NCI-H345 (cell line): Measurements from ENCODE around the gene TMEM170A.
A peak's percentile ranks its signal among the peaks of the same experiment; 100 is the strongest.
"Not testable (repeated sequence)": the region's sequence is repeated elsewhere in the genome, so short reads cannot be mapped to it uniquely, and the experiment has no call there.

Experiments
- DNase-seq: peaks from one replicate; lab custom pipeline; 2025; lab: John Stamatoyannopoulos, UW

Gene TMEM170A

DNA sequence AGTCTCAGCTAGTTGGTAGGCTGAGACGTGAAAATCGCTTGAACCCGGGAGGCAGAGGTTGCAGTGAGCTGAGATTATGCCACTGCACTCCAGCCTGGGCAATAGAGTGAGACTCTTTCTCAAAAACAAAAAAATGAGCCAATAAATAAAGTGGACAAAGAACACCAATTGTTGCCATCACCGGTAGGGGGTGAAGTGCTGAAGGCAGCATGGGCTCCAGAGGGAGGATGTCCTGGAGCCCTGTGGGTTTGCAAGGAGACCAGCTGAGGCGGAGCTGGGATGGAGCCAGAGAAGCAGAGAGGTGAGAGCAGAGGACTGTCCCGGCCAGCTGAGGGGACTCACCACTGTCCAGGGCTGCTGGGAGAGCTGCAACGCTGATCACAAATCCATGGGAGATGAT is 17.0 kb upstream of the TMEM170A start:
- no peak for DNase-seq

DNA sequence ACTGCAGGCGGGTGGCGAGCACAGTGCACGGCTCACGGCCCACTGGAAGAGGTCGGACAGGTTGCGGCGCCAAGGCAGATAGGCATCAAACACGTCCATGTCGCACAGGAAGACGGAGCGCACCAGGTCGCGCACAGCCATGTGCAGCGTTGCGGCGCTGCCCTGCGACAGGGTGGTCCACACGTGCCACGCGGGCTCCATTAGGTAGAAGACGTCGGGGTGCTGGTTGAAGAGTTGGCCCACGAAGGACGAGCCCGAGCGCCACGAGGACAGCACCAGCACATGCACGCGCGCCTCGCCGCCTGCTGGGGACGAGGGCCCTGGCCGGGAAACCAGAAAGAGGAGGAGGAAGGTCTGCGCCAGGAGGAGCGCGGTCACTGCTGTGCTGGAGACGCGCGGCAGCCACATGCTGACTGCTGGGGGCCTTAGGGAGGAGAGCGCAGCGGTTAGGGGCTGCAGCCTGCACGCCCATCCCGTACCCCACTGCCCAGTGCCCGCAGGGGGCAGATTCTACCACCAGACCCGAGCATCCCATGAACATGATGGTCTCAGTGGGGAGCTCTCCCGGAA is 15.0 kb upstream of the TMEM170A start:
- no peak for DNase-seq

DNA sequence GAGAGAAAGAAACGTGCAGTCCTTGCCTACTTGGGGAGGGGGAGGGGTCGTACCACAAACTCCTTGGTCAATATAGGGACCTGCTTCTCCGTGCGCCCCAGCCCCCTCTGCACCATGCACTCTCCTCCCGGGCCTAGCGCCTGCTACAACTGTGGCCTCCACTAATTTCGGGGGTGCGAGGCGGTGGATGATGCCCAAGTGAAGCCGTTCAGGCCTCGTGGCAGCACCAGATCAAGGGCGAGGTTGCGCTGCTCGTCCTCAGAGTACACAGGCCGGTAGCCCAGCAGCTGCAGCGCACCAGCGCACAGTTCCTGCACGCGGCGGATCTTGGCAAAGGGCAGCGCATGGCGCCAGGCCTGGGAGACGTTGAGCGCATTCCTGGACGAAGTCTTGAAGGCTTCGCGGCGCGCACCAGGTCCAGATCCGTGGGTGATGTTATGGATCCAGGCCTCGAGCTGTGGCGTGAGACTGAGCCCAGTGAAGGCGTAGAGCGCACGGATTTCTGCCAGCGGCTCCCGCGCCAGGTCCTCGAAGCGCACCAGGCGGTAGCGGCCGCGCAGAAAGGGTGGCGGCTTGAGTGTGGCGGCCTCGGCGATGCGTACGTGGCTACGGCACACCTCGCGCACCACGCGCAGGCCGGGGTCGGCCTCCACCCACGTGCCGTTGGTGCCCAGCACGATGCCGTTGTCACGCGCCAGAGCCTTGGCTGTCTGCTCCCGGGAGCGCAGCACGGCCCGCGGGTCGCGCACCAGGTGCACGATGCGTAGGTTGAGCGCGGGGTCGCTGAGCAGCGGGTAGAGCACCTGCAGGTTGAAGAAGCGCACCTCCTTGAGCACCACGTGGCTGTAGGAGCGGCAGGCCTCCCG is 14.2 kb upstream of the TMEM170A start:
- no peak for DNase-seq

DNA sequence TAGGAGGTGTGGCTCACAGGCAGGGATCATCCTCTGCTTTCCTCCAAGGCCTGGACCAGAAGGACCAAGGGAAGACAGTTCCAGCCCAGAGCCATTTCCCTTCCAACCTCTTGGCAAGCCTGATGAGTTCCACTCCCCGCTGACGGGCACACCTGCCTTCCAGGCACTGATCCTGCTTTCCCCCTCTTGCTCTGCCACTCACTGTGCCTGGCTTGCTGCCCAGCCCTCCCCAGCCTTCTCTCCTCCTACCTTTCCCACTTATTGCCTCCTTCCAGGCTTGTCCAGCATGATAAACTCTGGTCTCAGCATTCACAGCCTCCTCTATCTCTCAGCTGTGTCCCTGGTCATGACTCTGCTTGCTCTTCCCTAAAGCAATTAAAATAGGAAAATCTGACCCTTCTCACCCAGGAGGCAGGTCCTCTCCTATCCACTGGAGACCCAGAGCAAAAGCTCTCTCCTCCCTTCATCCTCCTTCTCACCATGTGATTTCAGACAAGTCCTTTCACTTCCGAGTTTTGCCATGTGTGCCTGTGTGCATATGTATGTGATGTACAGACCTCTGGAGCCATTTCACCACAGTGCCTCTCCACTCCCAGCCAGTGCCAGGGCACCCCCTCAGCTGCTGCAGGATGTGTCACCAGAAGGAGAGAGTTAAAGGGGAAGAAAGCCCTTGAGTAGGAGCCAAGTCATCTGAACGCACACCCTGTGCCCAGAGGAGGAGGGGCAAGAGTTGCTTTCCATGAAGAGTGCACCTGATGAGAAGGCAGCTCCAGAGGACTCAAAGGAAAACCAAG is 13.4 kb upstream of the TMEM170A start:
- DNase-seq: peak; percentile 69

DNA sequence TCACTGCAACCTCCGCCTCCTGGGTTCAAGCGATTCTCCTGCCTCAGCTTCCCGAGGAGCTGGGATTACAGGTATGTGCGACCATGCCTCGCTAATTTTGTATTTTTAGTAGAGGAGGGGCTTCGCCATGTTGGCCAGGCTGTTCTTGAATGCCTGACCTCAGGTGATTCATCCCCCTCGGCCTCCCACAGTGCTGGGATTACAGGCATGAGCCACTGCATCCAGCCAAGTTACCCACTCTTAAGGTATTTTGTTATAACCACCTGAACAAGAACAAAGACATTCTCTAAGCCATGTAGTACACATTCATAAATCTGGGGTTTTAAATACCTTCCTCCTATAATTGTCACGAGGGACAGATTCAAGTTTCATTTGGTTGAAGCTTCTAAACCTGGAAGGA is 12.3 kb upstream of the TMEM170A start:
- DNase-seq: no peak

DNA sequence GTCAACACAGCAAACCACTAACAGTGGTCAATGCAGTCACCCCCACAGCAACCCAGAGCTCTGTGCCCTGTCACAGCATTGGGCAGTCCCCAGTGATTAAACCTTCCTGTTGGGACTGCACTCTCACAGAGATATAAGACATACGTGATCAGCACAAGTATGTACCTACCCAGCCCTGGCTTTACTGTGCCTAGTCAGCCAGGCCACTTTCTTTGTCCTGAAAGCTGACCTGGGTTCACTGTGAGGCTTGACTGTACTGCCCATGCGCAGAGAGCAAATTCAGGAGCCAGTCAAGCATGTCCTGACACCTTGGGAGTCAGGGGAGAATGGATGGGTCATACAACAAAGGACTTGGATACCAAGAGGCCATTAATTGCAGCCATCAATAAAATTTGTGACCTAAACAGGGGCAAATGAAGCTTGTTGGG is 10.9 kb upstream of the TMEM170A start:
- DNase-seq: no peak

DNA sequence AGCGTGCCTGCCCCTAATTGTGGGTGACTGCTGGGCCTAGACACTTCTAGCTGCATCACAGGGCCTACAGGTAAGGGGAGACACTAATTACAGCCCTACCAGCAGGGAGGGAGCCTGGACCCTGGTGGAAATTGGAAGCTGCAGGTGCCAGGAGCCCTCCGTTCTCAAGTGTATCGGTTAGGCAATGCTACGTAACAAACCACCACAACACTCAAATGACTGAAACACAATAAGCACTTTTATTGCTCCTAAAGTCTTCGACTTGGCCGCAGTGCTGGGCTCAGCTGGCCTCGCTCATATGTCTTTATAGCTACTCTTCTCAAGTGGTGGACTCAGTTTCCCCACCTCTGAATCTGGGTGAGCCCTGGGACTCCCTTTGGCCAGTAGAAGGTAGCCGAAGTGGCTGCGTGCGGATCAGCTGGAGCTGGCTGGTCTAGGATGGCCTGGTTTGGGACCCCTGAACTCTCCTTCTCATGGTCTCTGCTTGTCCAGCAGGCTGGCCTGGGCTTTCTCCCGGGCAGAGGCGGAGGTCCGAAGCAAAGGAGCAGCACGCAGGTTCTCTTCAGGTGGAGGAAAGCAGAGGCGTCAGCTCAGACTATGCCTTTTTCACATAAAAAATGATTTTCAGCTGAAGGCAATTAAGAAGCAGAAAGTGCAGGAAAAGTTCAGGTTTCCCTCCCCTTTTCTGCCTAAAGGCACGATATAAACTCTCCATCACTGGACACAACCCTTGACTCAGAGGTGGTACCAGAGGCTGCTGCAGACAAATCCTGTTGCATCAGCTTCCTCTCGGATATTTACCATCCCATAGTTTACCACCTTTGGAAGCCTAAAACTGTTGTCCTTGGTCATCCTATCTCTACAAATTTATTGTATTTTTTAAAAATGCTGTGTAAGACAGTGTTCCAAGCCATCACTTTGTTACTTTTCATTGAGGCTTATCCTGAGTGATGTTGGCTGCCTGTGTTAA is 8.7 kb upstream of the TMEM170A start:
- DNase-seq: no peak

DNA sequence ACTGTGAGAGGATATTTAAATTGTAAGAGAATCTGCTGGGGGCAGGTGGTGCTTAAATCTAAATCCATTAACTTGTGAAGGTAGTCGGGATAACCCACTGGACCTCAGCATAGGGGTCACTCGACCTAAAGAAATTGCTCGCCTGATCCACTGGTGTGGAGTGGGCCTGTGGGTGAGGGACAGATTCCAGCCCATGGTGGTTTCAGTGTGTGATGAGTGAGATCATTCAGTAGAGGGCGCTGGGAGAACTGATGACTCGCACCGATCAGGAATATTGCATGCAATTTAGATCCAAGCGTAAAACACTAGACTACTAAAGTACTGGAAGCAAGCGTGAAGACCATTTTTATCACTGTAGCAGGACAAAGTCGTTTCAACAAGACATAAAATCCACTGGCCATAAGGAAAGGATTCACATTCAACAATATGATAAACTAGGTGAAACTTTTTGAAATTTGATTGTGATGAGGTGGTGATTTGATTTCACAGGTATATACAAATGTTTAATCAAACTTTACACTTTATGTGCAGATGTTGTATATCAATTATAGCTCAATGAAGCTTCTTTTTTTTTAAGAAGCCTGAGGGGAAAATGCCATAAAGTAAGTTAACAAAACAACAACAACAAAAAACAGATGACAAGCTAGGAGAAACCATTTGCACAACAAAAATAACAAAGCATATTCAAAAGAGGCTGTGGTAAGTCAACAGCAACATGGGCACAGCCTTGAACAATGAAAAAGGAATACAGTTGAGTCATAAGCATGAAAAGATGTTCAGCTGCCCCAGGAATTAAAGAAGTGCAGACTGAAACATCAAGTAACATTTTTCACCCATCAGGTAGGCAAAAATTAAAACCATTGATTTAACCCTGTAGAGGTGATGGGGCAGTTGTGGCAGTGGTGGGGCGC is 7.5 kb upstream of the TMEM170A start:
- DNase-seq: peak; percentile 64

DNA sequence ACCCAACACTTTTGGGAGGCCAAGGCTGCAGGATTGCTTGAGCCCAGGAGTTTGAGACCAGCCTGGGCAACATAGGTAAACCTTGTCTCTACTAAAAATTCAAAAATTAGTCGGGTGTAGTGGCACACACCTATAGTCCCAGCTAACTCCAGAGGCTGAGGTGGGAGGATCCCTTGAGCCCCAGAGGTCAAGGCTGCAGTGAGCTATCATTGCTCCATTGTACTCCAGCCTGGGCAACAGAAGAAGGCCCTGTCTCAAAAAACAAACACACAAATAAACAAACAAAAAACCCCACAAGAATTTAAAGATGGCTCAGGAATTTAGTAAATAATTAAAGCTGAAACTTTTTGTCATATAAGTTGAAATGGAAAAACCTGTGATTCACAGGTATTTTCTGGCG is 2.3 kb upstream of the TMEM170A start:
- DNase-seq: no peak

DNA sequence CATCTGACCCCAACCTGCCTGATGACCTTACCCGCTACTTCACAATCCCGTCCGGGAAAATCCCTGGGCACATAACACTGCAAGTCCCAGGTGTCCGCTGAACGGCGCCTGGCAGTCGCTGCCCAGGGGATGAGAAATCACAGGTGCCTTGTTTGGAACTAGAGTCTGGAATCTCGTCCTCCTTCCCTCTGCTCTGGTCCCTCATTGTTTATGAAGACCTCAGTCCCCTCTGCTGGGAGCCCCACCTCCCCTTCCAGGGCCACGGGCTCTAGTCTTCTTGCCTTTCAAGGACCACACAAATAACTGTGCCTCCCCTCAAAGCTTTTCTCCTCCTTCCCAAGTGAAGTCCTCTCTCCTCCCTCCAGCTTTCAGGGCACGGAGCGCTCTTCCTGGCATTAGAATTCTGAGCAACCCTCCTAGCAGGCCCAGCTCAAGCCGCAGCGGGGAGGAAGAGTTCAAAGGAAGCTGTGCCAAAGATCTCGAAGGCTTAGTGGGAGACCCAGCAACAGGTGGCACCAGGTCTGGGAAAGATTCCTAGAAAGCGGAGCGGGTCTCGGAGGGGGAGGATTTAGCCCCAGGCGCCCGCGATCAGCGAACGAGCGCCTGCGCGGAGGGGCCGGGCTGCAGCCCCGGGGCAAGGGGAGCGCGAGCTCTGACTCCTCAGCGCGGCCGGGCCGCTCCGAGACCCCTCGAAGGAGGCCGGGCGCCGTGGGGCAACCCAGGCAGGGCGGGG is 934 bp downstream of the TMEM170A start:
- DNase-seq: peak; percentile 37

DNA sequence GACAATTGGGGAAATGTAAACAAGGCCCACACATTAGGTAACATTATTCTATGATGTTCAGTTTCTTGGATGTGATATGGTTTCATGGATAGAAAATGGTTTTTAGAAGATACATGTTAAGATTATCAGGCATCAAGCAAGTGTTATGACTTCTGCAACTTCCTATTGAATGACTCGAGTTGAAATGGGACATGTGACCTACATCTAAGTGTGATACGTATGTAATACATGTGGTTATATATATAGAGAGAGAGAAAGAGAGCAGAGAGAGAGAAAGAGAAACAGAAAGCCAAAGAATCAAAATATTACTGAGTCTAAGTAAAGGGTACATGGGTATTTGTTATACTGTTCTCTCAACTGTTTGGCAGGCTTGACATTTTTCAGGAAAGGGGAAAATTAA is 1.7 kb downstream of the TMEM170A start:
- DNase-seq: no peak

DNA sequence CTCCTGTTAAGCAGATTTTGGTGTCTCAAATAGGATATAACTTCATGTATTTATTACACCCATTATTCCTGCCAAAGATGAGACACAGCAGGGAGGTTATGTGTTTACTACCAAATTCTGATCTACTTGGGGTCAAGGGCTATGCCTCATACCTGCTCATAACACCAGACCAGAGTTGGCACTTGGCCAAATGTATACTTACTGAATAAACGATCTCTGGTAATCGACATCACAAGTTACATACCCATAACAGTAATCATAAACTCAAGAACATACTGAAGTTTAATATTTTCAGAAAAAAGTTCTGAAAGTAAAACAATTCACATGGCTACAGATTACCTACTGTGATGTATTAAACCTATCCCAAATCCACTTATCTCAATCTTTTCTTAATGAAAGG is 2.9 kb downstream of the TMEM170A start:
- DNase-seq: no peak

DNA sequence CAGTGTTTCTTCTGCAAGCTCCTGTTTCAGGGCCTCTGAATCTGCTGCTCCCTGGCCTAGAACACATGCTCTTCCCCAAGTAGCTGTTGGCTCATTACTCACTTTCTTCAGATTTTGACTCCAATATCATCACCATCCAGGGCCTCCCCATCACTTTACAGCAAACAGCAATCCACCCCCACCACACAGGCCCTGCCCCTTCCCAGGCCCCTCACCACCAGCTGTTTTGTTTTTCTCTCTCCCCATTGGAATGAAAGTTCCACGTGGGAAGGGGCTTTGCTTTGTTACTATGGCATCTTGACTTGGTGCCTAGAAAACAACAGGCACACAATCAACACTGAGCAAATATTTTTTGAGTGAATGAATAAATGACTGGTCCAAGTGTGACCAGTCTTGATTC is 4.0 kb downstream of the TMEM170A start:
- no peak for DNase-seq

DNA sequence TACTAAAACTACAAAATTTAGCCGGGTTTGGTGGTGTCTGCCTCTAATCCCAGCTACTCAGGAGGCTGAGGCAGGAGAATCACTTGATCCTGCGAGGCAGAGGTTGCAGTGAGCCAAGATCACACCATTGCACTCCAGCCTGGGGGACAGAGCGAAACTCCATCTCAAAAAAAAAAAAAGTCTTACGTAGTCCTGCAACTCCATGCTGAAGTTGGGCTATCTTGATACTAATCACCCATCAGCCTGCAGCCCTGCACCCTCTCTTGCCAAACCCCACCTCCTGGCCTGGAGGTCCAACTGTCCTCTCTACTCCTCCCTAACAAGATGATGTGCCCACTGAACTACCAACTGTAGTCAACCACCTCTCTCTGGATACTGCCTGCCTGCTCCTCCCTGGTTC is 4.8 kb downstream of the TMEM170A start:
- DNase-seq: no peak

DNA sequence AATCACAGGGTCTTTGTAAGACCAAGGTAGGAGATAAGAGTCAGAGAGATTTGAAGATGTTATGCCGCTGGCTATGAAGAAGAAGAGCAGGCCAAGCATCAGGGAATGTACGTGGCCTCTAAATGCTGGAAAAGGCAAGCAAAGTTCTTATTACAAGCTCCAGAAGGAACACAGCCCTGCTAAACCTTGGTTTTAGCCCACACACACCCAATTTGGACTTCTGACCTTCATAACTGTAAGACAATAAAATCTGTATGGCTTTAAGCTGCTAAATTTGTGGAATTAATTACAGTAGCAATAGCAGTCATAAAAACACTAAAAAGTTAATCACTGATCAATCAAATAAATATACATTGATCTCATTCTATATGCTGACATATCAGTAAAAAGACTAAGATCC is 6.0 kb downstream of the TMEM170A start:
- DNase-seq: no peak

DNA sequence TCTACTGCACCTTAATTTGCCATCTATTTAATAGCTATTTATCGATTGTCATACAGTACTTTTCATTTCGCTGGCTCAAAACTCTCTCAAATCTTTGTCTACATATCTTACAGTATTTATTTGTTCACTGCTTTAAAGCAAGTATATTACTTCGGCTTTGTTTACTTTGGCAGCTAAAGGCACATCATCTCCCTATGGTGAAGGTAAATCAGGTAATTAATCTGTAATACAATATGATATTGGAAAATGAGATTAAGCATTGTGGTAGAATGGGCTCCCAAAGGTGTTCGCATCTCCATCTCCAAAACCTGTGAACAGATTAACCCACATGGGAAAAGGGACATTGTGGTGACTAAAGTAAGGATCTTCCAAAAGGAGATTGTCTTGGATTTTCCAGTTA is 6.5 kb downstream of the TMEM170A start:
- no peak for DNase-seq

DNA sequence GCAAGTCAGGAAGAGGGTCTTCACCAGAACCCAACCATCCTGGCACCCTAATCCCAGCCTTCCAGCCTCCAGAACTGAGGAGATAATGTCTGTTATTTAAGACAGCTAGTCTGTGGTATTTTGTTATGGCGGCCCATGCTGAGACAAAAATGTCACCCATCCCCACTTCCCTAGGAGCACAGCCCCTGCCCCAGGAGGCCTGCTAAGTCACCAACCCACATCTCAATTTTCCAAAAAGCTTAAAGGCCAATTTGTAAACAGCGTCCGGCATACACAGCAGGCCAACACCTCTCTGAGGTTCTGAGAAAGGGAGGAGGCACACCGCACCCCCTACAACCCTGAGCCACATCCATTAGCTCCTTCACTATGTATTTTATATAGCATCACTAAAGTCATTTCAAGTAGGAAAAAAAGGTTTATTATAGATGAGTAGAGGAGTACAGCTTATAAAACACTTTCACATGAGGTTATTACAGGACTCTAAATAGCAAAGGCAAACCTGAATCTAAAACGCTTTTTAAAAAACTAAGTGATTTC is 6.9 kb downstream of the TMEM170A start:
- no peak for DNase-seq

DNA sequence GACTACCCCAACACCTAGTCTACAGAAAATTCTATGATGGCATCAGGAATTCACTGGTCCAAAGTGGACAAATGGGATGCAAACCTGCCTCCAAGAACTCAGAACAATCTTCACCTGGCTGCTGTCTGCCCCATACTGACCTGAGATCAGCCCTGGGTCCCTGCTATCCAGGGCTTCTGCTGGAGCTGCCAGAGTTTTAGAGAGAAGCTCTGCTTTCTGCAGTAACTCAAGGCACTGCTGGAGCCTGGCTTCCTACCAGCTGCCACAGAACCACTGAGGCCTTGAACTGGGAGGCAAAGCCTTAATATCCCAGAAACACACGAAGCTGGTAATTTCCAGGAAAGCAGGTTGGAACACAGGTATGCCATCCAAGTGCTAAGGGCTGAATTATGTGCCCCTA is 7.5 kb downstream of the TMEM170A start:
- DNase-seq: no peak

DNA sequence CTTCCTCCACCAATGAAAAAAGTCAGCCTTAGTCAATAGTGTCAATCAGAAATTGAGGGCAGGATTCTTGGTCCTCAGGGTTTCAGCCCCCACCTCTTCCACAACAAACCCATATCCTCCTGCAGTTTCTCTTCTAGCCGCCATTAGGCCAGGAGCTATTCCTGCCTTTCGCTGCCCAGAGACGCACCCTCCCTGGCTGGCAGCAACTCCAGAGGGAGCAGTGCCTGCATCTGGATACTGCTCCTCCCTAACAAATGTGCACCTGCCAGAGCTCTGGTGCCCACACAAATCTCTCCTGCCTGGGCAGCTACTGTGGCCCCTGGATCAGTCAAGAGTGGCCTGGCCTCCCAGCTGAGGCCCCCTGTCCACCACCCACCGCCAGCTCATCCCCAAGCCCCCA is 8.0 kb downstream of the TMEM170A start:
- not testable (repeated sequence) for DNase-seq

DNA sequence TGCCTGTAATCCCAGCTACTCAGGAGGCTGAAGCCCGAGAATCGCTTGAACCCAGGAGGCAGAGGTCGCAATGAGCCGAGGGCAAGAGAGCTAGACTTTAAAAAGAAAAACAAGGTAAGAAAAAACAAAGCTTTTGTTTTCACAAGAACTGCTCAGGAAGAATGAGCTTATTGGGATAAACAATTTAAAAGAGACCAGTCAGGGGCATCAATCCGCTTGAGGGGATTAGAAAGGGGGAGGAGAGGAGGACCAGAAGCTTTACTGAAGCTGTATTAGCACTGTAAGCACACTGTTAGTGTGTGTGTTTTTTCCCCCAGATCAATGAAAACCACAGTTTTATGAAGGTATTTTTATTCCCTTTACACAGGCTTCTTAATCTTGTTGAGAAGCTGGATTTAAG is 8.8 kb downstream of the TMEM170A start:
- DNase-seq: no peak
